Keratinocyte (primary cell): Measurements from ENCODE around the gene HYAL1.

Experiments
- EZH2 ChIP-seq: IDR thresholded peaks from one replicate; pipeline ENCODE4 v1.6.1; 2012; ENCODE audit warnings: inconsistent platforms, mild to moderate bottlenecking, low read length, moderate library complexity
- TF ChIP-seq, protein P1 (sequence below), 3 experiments: IDR thresholded peaks in 1 of 3; conservative IDR thresholded peaks in 1 of 3; optimal IDR thresholded peaks in 1 of 3; 2 replicates in 2 of 3; 3 replicates in 1 of 3; pipeline versions ENCODE3 to v1.5.1; 2011; ENCODE audit warnings: low read length in 3 of 3, mild to moderate bottlenecking in 3 of 3, moderate library complexity in 2 of 3, control low read depth in 1 of 3, inconsistent platforms in 1 of 3; ENCODE audit not compliant: insufficient read depth in 2 of 3; ENCODE audit errors: extremely low read depth in 1 of 3

DNA sequence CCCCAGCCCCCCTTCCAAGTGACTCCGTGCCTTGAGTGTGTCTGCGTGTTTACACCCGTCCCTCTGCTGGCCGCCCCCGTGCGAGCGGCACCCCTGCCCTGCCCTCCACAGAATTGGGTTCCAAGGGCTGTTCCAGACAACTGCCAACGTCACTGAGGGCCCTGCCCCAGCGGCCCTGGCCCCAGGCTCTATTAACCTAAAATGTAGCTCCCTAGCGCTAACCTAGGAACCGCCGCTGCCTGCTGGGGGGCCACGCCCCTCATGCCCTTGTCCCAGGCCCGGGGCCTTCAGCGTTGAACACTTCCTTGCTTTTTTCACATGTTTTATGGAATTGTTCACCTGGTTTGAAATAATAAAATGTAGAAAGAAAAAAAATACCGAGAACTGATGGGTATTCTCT is 44.4 kb downstream of the HYAL1 start:
- TF ChIP-seq, protein P1, sequence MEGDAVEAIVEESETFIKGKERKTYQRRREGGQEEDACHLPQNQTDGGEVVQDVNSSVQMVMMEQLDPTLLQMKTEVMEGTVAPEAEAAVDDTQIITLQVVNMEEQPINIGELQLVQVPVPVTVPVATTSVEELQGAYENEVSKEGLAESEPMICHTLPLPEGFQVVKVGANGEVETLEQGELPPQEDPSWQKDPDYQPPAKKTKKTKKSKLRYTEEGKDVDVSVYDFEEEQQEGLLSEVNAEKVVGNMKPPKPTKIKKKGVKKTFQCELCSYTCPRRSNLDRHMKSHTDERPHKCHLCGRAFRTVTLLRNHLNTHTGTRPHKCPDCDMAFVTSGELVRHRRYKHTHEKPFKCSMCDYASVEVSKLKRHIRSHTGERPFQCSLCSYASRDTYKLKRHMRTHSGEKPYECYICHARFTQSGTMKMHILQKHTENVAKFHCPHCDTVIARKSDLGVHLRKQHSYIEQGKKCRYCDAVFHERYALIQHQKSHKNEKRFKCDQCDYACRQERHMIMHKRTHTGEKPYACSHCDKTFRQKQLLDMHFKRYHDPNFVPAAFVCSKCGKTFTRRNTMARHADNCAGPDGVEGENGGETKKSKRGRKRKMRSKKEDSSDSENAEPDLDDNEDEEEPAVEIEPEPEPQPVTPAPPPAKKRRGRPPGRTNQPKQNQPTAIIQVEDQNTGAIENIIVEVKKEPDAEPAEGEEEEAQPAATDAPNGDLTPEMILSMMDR (optimal IDR thresholded peaks at IDR 0.05 in 1 of 3, IDR thresholded peaks at IDR 0.05 in 1 of 3, conservative IDR thresholded peaks at IDR 0.05 in 1 of 3; ENCODE audit: extremely low read depth in 1 of 3, insufficient read depth in 2 of 3, low read length in 3 of 3), result no peak
- TF ChIP-seq EZH2, result no peak
